ENCODE data around the gene MTCL1.

GRCh38 chr18:8779251-8779650 is 73.9 kb downstream of the MTCL1 start:
- TF ChIP-seq POLR2A (IDR thresholded peaks at IDR 0.05; ENCODE audit: extremely low read depth, insufficient read length) (no peak), MAX (IDR thresholded peaks at IDR 0.05; ENCODE audit: low read depth, low read length) (no peak)
